Epithelial cell of proximal tubule (primary cell): ENCODE results near the gene KRCC1. TPM values are rescaled to one million over a fixed set of nuclear protein-coding genes. Genes with fewer than 3 reads are reported as not detected.

Experiments
- DNase-seq: peaks from one replicate; pipeline ENCODE4 v3.0.0-alpha.2; 2011; ENCODE audit warnings: low read depth
- H3K4me3 ChIP-seq: 2 replicates; pipeline ENCODE4 v1.5.1; 2011; ENCODE audit warnings: low read depth, mild to moderate bottlenecking, low read length
- CTCF ChIP-seq: conservative IDR thresholded peaks from 2 replicates; pipeline ENCODE4 v1.5.1; 2012; ENCODE audit warnings: low read depth, mild to moderate bottlenecking, low read length
- total RNA-seq: library from RNA; depleted of rRNA; stranded (reverse); fragments of >200 nt; gene quantifications from 2 replicates; pipeline ENCODE4 v1.2.3, GENCODE V29; 2015

The KRCC1 gene
- total RNA-seq, 1 donor from 2014 or later, result 24.1 TPM

- DNase-seq, result no peak
- H3K4me3 ChIP-seq, result no peak overlapping the region
- TF ChIP-seq CTCF, result no peak
Observed at GRCh38 chr2:88096708-88097107, 41.1 kb upstream of the KRCC1 start.

GRCh38 chr2:88095022-88095421 lies 39.4 kb upstream of the KRCC1 start:
- H3K4me3 ChIP-seq, result no peak overlapping the region
- no peak for TF ChIP-seq CTCF
- no peak for DNase-seq

DNA sequence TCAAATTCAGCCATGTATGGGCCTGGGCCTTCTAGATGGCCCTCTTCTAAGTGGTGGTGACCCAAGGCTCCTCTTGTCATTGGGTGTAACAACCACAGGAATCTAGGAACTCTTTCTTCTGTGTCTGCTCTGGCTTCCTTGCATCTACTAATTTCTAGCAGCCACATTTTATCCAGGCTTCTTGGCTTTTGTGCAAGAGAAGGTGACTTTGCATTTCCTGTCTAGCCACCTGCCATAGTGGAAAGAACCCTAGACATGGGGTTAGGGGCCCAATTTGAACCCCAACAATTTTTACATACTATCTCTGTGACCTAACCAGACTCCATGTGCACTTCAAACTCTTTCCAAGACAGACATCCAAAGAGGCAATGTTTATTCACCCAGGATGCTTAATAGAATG lies 37.2 kb upstream of the KRCC1 start:
- no peak overlapping the region for H3K4me3 ChIP-seq
- no peak for TF ChIP-seq CTCF
- no peak for DNase-seq

DNA sequence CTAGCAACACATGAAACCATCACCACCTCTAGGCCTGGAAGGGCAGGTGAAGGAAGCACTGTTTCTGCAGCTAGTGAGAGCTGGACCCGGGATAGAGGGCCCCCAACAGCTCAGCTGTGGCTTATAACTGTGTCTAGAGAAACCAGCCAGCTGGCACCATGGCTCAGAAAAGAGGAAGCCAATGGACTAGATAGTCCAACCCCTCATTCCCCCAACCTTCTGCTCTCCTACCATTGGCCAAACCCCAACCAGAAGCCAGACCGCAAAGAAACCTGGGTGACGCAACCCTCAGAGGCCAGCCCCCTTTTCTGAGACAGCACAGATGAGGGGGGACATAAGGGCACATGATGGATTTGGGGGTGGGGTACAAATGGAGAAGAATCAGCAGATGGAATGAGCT lies 36.4 kb upstream of the KRCC1 start:
- H3K4me3 ChIP-seq, result no peak overlapping the region

DNA sequence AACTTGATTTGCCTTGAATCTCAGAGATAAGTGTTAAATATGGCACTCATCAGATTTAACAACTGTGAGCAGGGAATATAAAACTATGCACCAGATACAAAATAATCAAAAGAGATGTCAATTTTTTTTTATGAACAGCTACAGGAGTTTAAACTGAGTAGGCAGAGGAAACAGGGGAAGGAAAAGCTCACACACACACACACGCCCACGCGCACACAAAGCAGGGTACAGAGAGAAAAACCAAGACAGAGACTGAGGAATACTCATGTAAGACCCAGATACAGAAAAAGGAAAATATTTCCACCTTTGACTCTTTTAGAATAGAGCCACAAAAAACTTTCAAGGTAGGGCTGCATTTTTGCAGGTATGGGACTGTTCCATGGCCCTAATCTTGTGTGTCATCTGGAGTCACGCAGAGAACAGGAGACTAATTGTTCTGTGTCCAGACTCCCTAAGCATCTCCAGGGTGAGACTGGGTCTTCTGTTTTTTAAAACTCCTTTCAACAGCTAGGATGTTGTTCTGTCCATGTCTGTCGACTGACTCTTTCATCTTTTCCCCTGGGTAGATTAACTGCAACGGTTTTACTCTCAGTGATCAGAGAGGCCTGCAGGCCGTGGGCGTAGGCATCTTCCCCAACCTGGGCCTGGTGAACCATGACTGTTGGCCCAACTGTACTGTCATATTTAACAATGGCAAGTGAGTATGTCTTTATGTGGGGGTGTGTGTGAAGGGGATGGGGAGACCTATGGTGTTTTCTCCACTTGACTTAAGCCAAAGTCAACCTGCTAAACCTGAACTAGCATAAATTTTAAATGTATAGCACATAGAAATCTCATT lies 35.1 kb upstream of the KRCC1 start:
- H3K4me3 ChIP-seq, result no peak overlapping the region
- no peak for TF ChIP-seq CTCF
- DNase-seq, result no peak

More for the DNA sequence above, 36.4 kb upstream of the KRCC1 start:
- TF ChIP-seq CTCF, result no peak
- DNase-seq, result no peak

- TF ChIP-seq CTCF, result no peak
- DNase-seq, result no peak
- no peak overlapping the region for H3K4me3 ChIP-seq
Observed at GRCh38 chr2:88088999-88089398, 33.4 kb upstream of the KRCC1 start.

DNA sequence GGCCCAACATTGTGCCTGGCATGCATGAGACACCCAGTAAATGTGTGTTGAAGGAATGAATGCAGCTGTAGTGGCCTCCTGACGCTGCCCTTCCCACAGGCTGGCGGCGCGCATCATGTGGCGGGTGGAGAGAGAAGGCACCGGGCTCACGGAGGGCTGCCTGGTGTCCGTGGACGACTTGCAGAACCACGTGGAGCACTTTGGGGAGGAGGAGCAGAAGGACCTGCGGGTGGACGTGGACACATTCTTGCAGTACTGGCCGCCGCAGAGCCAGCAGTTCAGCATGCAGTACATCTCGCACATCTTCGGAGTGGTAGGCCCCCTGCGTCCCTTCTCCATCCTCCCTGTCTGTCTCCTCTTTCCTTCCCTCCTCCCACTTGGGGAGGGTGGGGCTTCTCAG lies 32.2 kb upstream of the KRCC1 start:
- H3K4me3 ChIP-seq, result no peak overlapping the region
- no peak for DNase-seq
- TF ChIP-seq CTCF, result no peak
